GM18520 (cell line): Measurements from ENCODE around the gene TFF3.

Experiments
- ATAC-seq: cut with Tn5 transposase; IDR thresholded peaks from one replicate; pipeline ENCODE4 v1.9.1; 2021; ENCODE audit not compliant: unreplicated experiment

The TFF3 gene

GRCh38 chr21:42347601-42348327 is 32.6 kb upstream of the TFF3 start:
- ATAC-seq = no peak

- no peak for ATAC-seq
Observed at GRCh38 chr21:42346866-42347600, 31.8 kb upstream of the TFF3 start.

GRCh38 chr21:42346441-42346840 is 31.2 kb upstream of the TFF3 start:
- ATAC-seq = no peak

GRCh38 chr21:42344631-42345030 is 29.4 kb upstream of the TFF3 start:
- ATAC-seq = no peak

GRCh38 chr21:42343963-42344510 is 28.8 kb upstream of the TFF3 start:
- ATAC-seq = no peak

- no peak for ATAC-seq
Observed at GRCh38 chr21:42343556-42343955, 28.3 kb upstream of the TFF3 start.

GRCh38 chr21:42343101-42343500 is 27.9 kb upstream of the TFF3 start:
- no peak for ATAC-seq

GRCh38 chr21:42341776-42342542 is 26.8 kb upstream of the TFF3 start:
- ATAC-seq = no peak

- ATAC-seq = no peak
Observed at GRCh38 chr21:42340187-42341050, 25.2 kb upstream of the TFF3 start.

GRCh38 chr21:42338729-42339715 is 23.8 kb upstream of the TFF3 start:
- ATAC-seq = no peak

- no peak for ATAC-seq
Observed at GRCh38 chr21:42337830-42338728, 22.9 kb upstream of the TFF3 start.

GRCh38 chr21:42337276-42337675 is 22.1 kb upstream of the TFF3 start:
- no peak for ATAC-seq

GRCh38 chr21:42336054-42336453 is 20.8 kb upstream of the TFF3 start:
- no peak for ATAC-seq

GRCh38 chr21:42332557-42333317 is 17.5 kb upstream of the TFF3 start:
- ATAC-seq = no peak

- ATAC-seq = no peak
Observed at GRCh38 chr21:42331660-42332059, 16.5 kb upstream of the TFF3 start.

GRCh38 chr21:42330380-42331371 is 15.5 kb upstream of the TFF3 start:
- no peak for ATAC-seq
